H9 (cell line): Measurements from ENCODE around the gene NFXL1. TPM values are rescaled to one million over a fixed set of nuclear protein-coding genes. Genes with fewer than 3 reads are reported as not detected.
A peak's percentile ranks its signal among the peaks of the same experiment; 100 is the strongest.

Experiments
- DNase-seq: peaks from one replicate; pipeline ENCODE4 v3.0.0-alpha.2; 2017
- H2AFZ ChIP-seq: one replicate; pipeline ENCODE4 v1.6.1; 2013; ENCODE audit warnings: mild to moderate bottlenecking, low read length, control low read depth, moderate library complexity
- H2AK5ac ChIP-seq: 2 replicates; pipeline ENCODE4 v1.6.1; 2013; ENCODE audit warnings: low read length, control low read depth, mixed read lengths; ENCODE audit not compliant: insufficient read length
- H2BK120ac ChIP-seq: one replicate; pipeline ENCODE4 v1.6.1; 2013; ENCODE audit warnings: low read depth, mild to moderate bottlenecking, low read length, control low read depth, inconsistent platforms; ENCODE audit not compliant: poor library complexity, severe bottlenecking
- H2BK12ac ChIP-seq: 2 replicates; pipeline ENCODE4 v1.6.1; 2013; ENCODE audit warnings: low read length, control low read depth, mixed read lengths, low read depth; ENCODE audit not compliant: insufficient read length
- H2BK15ac ChIP-seq: 2 replicates; pipeline ENCODE4 v1.6.1; 2013; ENCODE audit warnings: low read depth, low read length, control low read depth
- H2BK20ac ChIP-seq: one replicate; pipeline ENCODE4 v1.6.1; 2013; ENCODE audit warnings: low read depth, mild to moderate bottlenecking, low read length, control low read depth, inconsistent platforms; ENCODE audit not compliant: poor library complexity, severe bottlenecking
- H2BK5ac ChIP-seq: 2 replicates; pipeline ENCODE4 v1.6.1; 2013; ENCODE audit warnings: low read length, control low read depth, mixed read lengths; ENCODE audit not compliant: insufficient read length
- H3K14ac ChIP-seq: 2 replicates; pipeline ENCODE4 v1.6.1; 2013; ENCODE audit warnings: low read length, control low read depth; ENCODE audit not compliant: insufficient read depth
- H3K18ac ChIP-seq: 2 replicates; pipeline ENCODE4 v1.6.1; 2013; ENCODE audit warnings: low read depth, mild to moderate bottlenecking, mixed read lengths, low read length, control low read depth; ENCODE audit not compliant: insufficient read length
- H3K23ac ChIP-seq: 2 replicates; pipeline ENCODE4 v1.6.1; 2013; ENCODE audit warnings: low read length, control low read depth, mixed read lengths, low read depth; ENCODE audit not compliant: insufficient read length
- H3K23me2 ChIP-seq: 2 replicates; pipeline ENCODE4 v1.6.1; 2013; ENCODE audit warnings: low read depth, mild to moderate bottlenecking, mixed read lengths, low read length, control low read depth; ENCODE audit not compliant: insufficient read length, poor library complexity, severe bottlenecking
- H3K27ac ChIP-seq: 2 replicates; pipeline ENCODE4 v1.5.1; 2013; ENCODE audit warnings: low read length, control low read depth, mixed read lengths, low read depth; ENCODE audit not compliant: insufficient read length
- H3K27me3 ChIP-seq: 2 replicates; pipeline ENCODE4 v1.6.1; 2013; ENCODE audit warnings: low read length, control low read depth, inconsistent platforms; ENCODE audit not compliant: insufficient read depth
- H3K4ac ChIP-seq: 2 replicates; pipeline ENCODE4 v1.6.1; 2013; ENCODE audit warnings: low read depth, mild to moderate bottlenecking, control low read depth, inconsistent platforms, low read length, moderate library complexity
- H3K4me1 ChIP-seq: 2 replicates; pipeline ENCODE4 v1.6.1; 2013; ENCODE audit warnings: low read length, control low read depth, inconsistent platforms; ENCODE audit not compliant: insufficient read depth
- H3K4me2 ChIP-seq: 2 replicates; pipeline ENCODE4 v1.6.1; 2013; ENCODE audit warnings: low read length, control low read depth, mixed read lengths; ENCODE audit not compliant: insufficient read length, insufficient read depth
- H3K56ac ChIP-seq: 2 replicates; pipeline ENCODE4 v1.6.1; 2013; ENCODE audit warnings: low read depth, mild to moderate bottlenecking, mixed read lengths, low read length, control low read depth; ENCODE audit not compliant: insufficient read length
- H3K79me1 ChIP-seq: 2 replicates; pipeline ENCODE4 v1.6.1; 2013; ENCODE audit warnings: low read depth, mild to moderate bottlenecking, moderate library complexity, low read length, control low read depth, inconsistent platforms; ENCODE audit not compliant: insufficient read depth, poor library complexity, severe bottlenecking
- H3K79me2 ChIP-seq: 2 replicates; pipeline ENCODE4 v1.6.1; 2013; ENCODE audit warnings: low read length, control low read depth, inconsistent platforms; ENCODE audit not compliant: insufficient read depth
- H3K9ac ChIP-seq: 2 replicates; pipeline ENCODE4 v1.6.1; 2013; ENCODE audit warnings: low read length, control low read depth, mixed read lengths; ENCODE audit not compliant: insufficient read length; ENCODE audit errors: extremely low read depth
- H3K9me3 ChIP-seq: one replicate; pipeline ENCODE4 v1.6.1; 2013; ENCODE audit warnings: low read depth, low read length, inconsistent platforms; ENCODE audit not compliant: control insufficient read depth
- H3T11ph ChIP-seq: one replicate; pipeline ENCODE4 v1.6.1; 2013; ENCODE audit warnings: mild to moderate bottlenecking, low read length, control low read depth, inconsistent platforms
- H4K20me1 ChIP-seq: one replicate; pipeline ENCODE4 v1.6.1; 2013; ENCODE audit not compliant: control insufficient read depth, insufficient read length, insufficient read depth
- H4K5ac ChIP-seq: 2 replicates; pipeline ENCODE4 v1.6.1; 2013; ENCODE audit warnings: low read depth, mild to moderate bottlenecking, mixed read lengths, low read length, control low read depth; ENCODE audit not compliant: insufficient read length
- H4K8ac ChIP-seq: replicated peaks from 2 replicates; pipeline ENCODE4 v1.6.1; 2013; ENCODE audit warnings: low read length, control low read depth, mixed read lengths, low read depth; ENCODE audit not compliant: insufficient read length
- H4K91ac ChIP-seq: 2 replicates; pipeline ENCODE4 v1.6.1; 2013; ENCODE audit warnings: low read depth, mild to moderate bottlenecking, moderate library complexity, mixed read lengths, low read length, control low read depth; ENCODE audit not compliant: insufficient read length
- H3K27ac Mint-ChIP-seq, 3 experiments: 2 replicates in 2 of 3; 3 replicates in 1 of 3; pipeline ENCODE4 v1.8.0; 2020 to 2021; ENCODE audit warnings: mixed read lengths in 3 of 3, mild to moderate bottlenecking in 1 of 3, moderate library complexity in 1 of 3
- H3K27me3 Mint-ChIP-seq: 2 replicates; pipeline ENCODE4 v1.8.0; 2021; ENCODE audit warnings: low read depth, mild to moderate bottlenecking, moderate library complexity, mixed read lengths
- H3K36me3 Mint-ChIP-seq, 3 experiments: 2 replicates in 2 of 3; 3 replicates in 1 of 3; pipeline ENCODE4 v1.8.0; 2020 to 2021; ENCODE audit warnings: low read depth in 3 of 3, mixed read lengths in 3 of 3; ENCODE audit not compliant: insufficient read depth in 1 of 3
- H3K4me1 Mint-ChIP-seq, 2 experiments: 2 replicates each; pipeline ENCODE4 v1.8.0; 2020; ENCODE audit warnings: mixed read lengths in 2 of 2
- H3K4me3 Mint-ChIP-seq, 2 experiments: 2 replicates in 1 of 2; 3 replicates in 1 of 2; pipeline ENCODE4 v1.8.0; 2020 to 2021; ENCODE audit warnings: mild to moderate bottlenecking in 2 of 2, mixed read lengths in 2 of 2, moderate library complexity in 1 of 2
- H3K9me3 Mint-ChIP-seq, 2 experiments: 2 replicates in 1 of 2; 3 replicates in 1 of 2; pipeline ENCODE4 v1.8.0; 2020; ENCODE audit warnings: mild to moderate bottlenecking in 2 of 2, mixed read lengths in 2 of 2, moderate library complexity in 1 of 2
- WGBS: extraction: QIAGEN DNeasy Blood & Tissue Kit; methylation state at CpG from one replicate; pipeline ENCODE4 v1.1.7; 2013; ENCODE audit warnings: missing lambda C conversion rate, low lambda C conversion rate, mixed read lengths; ENCODE audit not compliant: insufficient read length; ENCODE audit errors: extremely low coverage; 5-methylcytosine and 5-hydroxymethylcytosine counted together
- total RNA-seq: library from RNA; stranded (reverse); gene quantifications from 2 replicates; pipeline ENCODE4 v1.2.1, GENCODE V29; 2021
- TF ChIP-seq, protein P1 (sequence below): fragments of 200-600 bp; sonication (generic); conservative IDR thresholded peaks from 3 replicates; pipeline ENCODE4 v1.8.0; 2021; ENCODE audit warnings: antibody characterized with exemption, mild to moderate bottlenecking

The NFXL1 gene
- total RNA-seq, 1 experiment from 2014 or later: 33.8 TPM

DNA sequence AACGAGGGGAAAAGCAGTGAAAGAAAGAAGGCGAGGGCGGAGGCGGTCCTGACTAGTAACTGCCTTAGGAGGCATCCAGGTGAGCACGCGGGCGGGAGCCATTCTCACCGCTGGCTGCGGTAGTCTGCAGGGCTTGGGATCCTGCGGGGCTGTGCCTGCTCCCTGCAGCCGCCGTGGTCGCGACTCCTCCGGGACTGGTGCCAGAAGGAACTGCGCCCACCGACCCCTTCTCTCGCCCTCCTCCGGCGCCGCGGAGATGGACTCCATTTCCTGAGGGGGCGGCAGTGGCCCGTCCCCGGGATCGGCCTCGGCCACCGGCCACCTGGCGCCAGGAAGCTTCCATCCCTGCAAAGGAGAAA, 543 bp downstream of the NFXL1 start:
- H4K91ac ChIP-seq: no peak overlapping the region
- H3K9me3 Mint-ChIP-seq: peaks cover 12 to 14% of the 10 kb centered on the region in 2 experiments
- H3K23ac ChIP-seq: no peak overlapping the region
- peaks cover 22 to 24% of the 10 kb centered on the region in 2 experiments for H3K4me1 Mint-ChIP-seq
- no peak overlapping the region for H2BK120ac ChIP-seq
- no peaks in the 10 kb centered on the region for H3K9me3 ChIP-seq
- H2BK20ac ChIP-seq: no peak overlapping the region
- no CpG with 5 or more reads among the region's 29 CpGs for WGBS
- H2BK15ac ChIP-seq: no peak overlapping the region
- H3K27me3 Mint-ChIP-seq: peaks cover under 1% of the 10 kb centered on the region; the same call in 1 of the 2 replicates
- H3K4me3 Mint-ChIP-seq: peak overlapping the region; percentile 93 to 98
- H3K4me1 ChIP-seq: no peaks in the 10 kb centered on the region
- H3K79me1 ChIP-seq: no peaks in the 10 kb centered on the region
- peaks cover 4% of the 10 kb centered on the region; the same call in 1 of the 2 replicates for H3K79me2 ChIP-seq
- peak overlapping the region; percentile 34 for H3K18ac ChIP-seq
- H3K27me3 ChIP-seq: no peaks in the 10 kb centered on the region
- no peak overlapping the region for H4K8ac ChIP-seq
- TF ChIP-seq, protein P1, sequence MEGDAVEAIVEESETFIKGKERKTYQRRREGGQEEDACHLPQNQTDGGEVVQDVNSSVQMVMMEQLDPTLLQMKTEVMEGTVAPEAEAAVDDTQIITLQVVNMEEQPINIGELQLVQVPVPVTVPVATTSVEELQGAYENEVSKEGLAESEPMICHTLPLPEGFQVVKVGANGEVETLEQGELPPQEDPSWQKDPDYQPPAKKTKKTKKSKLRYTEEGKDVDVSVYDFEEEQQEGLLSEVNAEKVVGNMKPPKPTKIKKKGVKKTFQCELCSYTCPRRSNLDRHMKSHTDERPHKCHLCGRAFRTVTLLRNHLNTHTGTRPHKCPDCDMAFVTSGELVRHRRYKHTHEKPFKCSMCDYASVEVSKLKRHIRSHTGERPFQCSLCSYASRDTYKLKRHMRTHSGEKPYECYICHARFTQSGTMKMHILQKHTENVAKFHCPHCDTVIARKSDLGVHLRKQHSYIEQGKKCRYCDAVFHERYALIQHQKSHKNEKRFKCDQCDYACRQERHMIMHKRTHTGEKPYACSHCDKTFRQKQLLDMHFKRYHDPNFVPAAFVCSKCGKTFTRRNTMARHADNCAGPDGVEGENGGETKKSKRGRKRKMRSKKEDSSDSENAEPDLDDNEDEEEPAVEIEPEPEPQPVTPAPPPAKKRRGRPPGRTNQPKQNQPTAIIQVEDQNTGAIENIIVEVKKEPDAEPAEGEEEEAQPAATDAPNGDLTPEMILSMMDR: no peak
- no peak overlapping the region for H2AK5ac ChIP-seq
- H4K5ac ChIP-seq: no peak overlapping the region
- peak overlapping the region; percentile 94 for H3K4me2 ChIP-seq
- H3K56ac ChIP-seq: no peak overlapping the region
- no peak overlapping the region for H3T11ph ChIP-seq
- no peak overlapping the region for H3K4ac ChIP-seq
- H2AFZ ChIP-seq: no peak overlapping the region
- peak; percentile 59 for DNase-seq
- no peak overlapping the region for H3K27ac ChIP-seq
- H3K27ac Mint-ChIP-seq: peak overlapping the region; percentile 95 to 99 (median 99)
- H2BK12ac ChIP-seq: no peak overlapping the region
- no peaks in the 10 kb centered on the region for H3K23me2 ChIP-seq
- peak overlapping the region; percentile 49 for H3K9ac ChIP-seq
- no peaks in the 10 kb centered on the region for H4K20me1 ChIP-seq
- no peak overlapping the region for H2BK5ac ChIP-seq
- H3K14ac ChIP-seq: peak overlapping the region; percentile 72; the same call in 1 of the 2 replicates
- H3K36me3 Mint-ChIP-seq: peaks cover 18 to 47% (median 45%) of the 10 kb centered on the region in 3 experiments; a peak in 6 of 7 replicates
